Stimulated activated CD8-positive, alpha-beta memory T cell treated with anti-CD3 and anti-CD28 coated beads, Interleukin-12 subunit alpha, Interleukin-12 subunit beta, amount 100 ng/mL, for 1 hour (primary cell): ENCODE results near the gene CBL.

Source experiments
- DNase-seq: peaks from one replicate; pipeline ENCODE4 v3.0.0-alpha.2; 2020; ENCODE audit warnings: low read depth

CBL gene

GRCh38 chr11:119267645-119268044 is 61.5 kb downstream of the CBL start:
- no peak for DNase-seq

- no peak for DNase-seq
These were observed 67.6 kb downstream of the CBL start for GRCh38 chr11:119273721-119274120.

DNA sequence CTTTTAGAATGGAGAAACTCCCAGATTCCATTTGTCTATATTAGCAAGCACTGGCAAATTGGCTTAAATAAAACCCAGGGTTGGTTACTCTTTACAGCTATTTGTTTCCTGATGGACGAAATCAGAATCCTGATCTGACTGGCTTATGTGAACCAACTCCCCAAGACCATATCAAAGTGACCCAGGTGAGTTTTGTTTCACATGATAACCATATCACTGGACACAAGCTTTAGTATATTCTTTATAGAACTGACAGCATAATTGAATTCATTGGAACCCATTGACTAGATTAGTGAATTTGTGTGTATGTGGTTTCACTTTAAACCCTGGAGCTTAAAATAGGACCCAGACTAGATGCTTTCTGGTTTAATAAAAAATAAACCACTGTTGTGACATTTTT is 71.5 kb downstream of the CBL start:
- no peak for DNase-seq

GRCh38 chr11:119282495-119282894 is 76.4 kb downstream of the CBL start:
- DNase-seq: no peak

DNA sequence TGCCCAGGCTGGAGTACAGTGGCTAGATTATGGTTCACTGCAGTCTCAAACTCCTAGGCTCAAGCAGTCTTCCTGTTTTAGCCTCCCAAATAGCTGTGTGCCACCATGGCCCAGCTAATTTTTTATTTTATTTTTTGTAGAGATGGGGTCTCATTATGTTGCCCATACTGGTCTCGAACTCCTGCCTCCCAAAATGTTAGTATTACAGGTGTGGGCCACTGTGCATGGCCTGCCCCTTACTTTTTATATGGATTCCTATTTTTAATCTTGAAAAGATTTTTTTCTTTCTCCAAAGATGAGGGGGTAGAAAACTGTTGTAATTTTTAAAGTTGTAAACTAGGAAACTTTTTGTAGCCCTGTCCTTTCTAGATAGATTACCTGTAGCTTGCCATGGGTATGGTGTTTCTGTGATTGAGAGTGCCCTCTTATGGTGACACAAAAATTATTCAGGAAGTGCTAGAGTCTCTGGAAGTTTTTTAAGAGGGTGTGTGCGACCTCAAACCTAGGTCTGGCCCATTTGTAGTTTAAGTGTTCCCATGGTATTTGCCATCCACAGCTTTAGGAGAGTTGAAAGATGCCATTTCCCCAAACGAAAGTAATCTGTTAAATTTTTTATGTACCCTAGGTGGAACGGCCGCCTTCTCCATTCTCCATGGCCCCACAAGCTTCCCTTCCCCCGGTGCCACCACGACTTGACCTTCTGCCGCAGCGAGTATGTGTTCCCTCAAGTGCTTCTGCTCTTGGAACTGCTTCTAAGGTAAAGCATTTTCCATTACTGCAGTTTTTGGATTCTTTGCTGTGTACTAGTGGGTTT is 78.4 kb downstream of the CBL start:
- DNase-seq: no peak

DNA sequence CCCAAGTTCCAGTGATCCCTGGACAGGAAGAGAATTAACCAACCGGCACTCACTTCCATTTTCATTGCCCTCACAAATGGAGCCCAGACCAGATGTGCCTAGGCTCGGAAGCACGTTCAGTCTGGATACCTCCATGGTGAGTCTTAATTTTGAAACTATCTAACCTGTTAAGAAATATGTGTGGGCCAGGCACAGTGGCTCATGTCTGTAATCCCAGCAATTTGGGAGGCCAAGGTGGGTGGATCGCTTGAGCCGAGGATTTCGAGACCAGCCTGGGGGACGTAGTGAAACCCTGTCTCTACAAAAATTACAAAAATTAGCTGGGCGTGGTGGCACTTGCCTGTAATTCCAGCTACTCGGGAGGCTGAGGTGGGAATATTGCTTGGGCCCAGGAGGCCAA is 79.3 kb downstream of the CBL start:
- DNase-seq: no peak

GRCh38 chr11:119288219-119288618 is 82.1 kb downstream of the CBL start:
- no peak for DNase-seq

DNA sequence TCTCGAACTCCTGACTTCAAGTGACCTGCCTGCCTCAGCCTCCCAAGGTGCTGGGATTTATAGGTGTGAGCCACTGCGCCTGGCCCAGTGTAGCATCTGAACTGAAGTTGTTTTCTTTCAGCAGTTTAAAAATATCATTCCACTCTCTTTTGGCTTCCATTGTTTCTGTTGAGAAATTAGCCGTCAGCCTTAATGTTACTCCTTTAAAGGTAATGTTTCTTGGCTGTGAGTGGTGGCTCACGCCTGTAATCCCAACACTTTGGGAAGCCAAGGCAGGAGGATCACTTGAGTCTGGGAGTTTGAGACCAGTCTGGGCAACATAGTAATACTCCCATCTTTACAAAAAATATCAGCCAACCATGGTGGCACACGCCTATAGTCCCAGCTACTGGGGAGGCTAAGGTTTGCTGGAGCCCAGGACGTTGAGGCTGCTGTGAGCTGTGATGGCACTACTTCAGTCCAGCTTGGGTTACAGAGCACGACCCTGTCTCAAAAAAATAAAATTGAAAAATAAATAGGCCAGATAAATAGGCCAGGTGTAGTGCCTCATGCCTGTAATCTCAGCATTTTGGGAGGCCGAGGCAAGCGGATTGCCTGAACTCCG is 84.9 kb downstream of the CBL start:
- no peak for DNase-seq

DNA sequence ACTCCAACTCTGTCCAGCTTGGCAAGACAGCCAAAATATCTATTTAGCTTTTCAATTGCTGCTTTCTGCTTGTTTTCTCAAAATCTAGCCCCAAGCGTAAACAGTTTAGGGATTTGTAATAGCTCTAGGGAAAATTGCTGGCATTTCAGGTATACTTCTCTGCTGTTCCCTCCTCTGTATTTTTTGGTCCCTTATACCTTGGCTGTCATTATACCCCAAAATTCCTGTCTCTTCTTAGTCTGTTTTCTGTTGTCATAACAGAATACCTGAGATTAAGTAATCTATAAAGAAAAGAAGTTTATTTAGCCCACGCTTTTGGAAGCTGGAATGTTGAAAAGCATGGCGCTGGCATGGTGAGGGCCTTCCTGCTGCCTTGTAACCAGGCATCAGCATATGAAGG is 87.3 kb downstream of the CBL start:
- no peak for DNase-seq

DNA sequence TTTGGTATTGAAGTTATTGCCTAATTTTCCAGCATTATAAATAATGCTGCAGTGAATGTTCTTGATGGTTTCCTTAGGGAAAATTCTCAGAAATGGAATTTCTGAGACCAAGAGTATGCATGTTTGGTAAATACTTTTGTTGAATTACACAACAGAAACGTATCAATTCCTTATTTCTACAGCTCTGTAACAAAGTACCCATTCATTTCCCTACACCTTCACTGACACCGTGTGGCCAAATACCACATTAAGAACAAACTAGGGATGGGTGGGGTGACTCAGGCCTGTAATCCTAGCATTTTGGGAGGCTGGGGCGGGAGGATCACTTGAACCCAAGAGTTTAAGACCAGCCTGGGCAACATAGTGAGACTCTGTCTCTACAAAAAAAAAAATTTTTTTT is 89.0 kb downstream of the CBL start:
- DNase-seq: no peak

DNA sequence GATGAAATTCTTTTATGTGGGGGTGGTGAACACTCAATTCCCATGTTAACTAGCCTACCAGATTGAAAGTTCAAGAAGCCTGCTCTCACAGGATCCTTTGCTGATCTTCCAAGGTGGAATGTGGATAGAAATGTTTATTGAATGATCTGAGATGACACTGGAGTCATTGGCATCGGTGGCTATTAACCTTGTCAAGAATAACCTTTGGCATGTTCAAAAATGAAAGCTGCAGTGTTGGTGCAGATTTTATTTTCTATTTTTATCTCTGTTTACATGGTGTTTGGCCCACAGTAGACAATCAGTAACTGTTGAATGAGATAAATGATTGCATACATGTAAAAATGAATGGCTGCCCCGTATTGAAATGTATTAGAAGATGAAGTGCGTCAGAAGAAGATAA is 91.8 kb downstream of the CBL start:
- DNase-seq: no peak

GRCh38 chr11:119298726-119299125 is 92.6 kb downstream of the CBL start:
- DNase-seq: no peak

DNA sequence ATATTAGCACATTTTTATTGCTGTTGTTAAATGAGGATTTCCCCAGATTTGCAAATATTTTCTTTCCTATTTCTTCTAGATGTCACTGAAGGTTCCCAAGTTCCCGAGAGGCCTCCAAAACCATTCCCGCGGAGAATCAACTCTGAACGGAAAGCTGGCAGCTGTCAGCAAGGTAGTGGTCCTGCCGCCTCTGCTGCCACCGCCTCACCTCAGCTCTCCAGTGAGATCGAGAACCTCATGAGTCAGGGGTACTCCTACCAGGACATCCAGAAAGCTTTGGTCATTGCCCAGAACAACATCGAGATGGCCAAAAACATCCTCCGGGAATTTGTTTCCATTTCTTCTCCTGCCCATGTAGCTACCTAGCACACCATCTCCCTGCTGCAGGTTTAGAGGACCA is 93.3 kb downstream of the CBL start:
- DNase-seq: no peak

DNA sequence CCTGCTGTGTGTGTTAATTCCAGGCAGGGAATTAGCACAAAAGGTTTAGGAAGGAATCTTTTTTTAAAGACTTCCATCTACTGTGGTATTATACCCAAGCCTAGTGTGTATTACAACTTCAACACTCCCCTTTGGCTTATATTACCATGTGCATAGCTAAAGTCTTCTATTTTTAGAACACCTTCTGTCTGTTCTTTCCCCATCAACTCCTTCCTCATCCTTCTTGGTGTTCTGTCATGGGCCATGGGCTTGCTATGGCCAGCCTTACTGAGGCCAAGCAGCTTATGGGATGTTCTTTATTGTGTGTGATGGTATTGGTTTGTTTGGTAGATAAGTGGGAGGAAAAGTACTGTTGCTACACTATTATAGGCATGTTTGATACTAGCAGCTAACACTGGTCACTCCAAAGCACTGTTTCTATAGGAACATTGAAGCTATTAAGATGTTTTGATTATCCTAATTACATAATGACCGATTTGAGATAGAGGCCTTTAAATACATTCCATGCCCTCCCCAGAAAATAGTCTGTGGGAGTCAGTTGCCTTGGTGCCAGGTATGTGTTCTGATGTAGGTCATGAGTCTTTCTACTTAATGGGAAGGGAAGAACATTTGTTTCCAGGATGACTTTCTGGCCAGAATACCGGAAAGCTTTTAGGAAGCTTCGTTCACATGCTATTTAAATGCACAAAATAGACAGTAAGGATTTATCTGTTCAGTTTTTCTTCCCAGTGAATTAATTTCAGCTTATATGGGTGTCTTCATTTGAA is 94.2 kb downstream of the CBL start:
- no peak for DNase-seq

GRCh38 chr11:119303227-119303718 is 97.1 kb downstream of the CBL start:
- no peak for DNase-seq

GRCh38 chr11:119305556-119306372 is 99.6 kb downstream of the CBL start:
- DNase-seq: no peak

DNA sequence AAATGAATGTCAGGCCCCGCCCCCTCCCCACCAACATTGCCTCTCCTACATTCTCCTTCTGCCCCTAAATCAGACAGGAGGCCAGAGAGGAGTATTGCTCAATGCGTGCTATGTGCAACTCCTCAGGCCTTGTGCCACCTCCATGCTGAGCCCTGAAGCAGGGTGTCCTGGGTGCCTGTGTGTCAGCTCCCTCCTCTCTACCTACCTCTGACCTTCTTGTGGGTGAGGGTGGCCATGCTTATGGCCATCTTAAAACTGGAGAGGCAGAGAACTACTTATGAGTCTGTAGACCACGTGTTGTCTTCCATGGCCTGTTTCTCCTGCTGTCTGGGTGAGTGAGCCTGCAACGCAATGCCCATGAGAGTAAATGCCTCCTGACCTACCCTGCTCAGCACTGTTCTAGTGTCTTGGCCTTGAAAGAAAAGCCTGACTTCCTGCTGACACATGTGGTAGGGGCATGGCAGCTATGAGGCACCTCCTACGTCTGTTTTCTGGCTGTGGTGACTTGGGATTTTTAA is 100.3 kb downstream of the CBL start:
- DNase-seq: no peak

DNA sequence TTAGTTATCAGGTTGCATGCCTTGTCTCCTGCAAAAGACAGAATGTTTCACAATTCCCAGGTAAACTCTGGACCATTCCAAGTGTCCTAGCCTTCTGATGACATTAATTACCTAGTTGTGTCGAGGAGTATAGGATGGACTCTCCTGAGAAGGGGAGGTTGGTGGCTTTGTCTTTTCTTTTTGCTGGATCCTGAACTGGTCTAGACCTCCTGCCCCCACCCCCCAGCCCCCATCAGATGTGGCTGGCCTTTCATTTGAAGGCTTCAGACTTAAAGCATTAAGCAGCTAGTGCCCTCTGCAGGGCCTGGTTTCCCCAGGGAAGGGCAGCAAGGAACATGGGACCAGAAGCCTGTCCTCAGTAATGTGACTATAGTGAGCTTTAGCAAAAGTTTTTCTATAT is 101.1 kb downstream of the CBL start:
- no peak for DNase-seq

- DNase-seq: no peak
These were observed 101.8 kb downstream of the CBL start for GRCh38 chr11:119307974-119308373.

DNA sequence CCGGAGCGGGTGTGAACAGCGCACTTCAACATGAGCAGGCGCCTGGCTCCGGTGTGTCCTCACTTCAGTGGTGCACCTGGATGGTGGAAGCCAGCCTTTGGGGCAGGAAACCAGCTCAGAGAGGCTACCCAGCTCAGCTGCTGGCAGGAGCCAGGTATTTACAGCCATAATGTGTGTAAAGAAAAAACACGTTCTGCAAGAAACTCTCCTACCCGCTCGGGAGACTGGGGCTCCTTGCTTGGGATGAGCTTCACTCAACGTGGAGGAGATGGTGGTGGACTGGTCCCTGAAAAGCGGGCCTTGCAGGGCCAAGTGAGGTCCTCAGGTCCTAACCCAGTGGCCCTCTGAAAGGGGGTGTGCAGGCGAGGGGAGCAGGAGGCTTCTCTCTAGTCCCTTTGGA is 103.3 kb downstream of the CBL start:
- no peak for DNase-seq

DNA sequence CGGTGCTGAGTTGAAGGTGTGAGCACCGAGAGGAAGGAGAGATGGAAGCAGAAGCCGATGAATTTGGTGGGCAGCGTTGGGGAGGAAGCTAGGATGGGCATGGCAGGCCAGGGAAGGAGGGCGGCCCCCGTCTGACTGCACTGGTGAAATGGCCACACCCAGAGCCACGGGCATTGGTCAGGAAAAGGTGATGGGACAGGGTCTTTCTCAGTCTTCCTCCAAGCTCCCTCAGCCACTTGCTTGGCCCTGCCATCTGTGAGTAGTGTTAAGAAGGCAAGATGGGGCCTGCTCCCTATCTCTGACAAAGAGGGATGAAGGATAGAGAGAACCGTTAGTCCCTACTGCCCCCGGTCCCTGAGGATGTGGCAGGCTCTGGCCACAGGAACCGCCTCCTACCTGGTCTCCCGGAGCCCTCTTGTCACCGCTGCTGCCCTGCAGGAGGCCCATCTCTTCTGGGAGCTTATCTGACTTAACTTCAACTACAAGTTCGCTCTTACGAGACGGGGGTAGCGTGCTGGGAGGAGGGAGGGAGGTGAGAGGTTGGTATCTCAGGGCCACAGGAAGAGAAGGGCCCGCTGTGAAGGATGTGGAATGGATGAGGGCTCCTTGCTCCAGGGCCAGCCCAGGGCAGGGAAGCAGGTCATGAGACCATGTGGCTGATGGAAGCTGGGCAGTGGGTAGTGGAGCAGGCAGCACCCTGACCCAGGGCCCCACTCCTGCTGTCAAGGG is 104.0 kb downstream of the CBL start:
- no peak for DNase-seq
